Activated B cell treated with CpG ODN at 0.5 μM for 24 hours (primary cell): ENCODE measurements around the gene NOX5. TPM values are rescaled to one million over a fixed set of nuclear protein-coding genes. Genes with fewer than 3 reads are reported as not detected.

Experiments
- ATAC-seq: fragments of 200-7000 bp; cut with Tn5 transposase; one replicate; pipeline ENCODE4 v1.10.0; 2021; ENCODE audit warnings: low read depth, mild to moderate bottlenecking, moderate library complexity
- CTCF ChIA-PET: fragments of 350-600 bp; sonication (Branson Sonifier 250); formaldehyde crosslinking; loops from one replicate; lab custom pipeline; 2021; ENCODE audit warnings: antibody characterized with exemption; lab: Charles Lee
- POLR2A ChIA-PET: fragments of 350-600 bp; sonication (Branson Sonifier 250); formaldehyde crosslinking; loops from one replicate; lab custom pipeline; 2021; ENCODE audit warnings: antibody characterized with exemption; lab: Charles Lee
- DNase-seq: peaks from one replicate; pipeline ENCODE4 v3.0.0; 2022
- H3K27ac Mint-ChIP-seq: one replicate; pipeline ENCODE4 v1.8.0; 2020; ENCODE audit warnings: mixed read lengths
- H3K27me3 Mint-ChIP-seq: one replicate; pipeline ENCODE4 v1.8.0; 2021; ENCODE audit warnings: mixed read lengths
- H3K36me3 Mint-ChIP-seq: one replicate; pipeline ENCODE4 v1.8.0; 2021; ENCODE audit warnings: low read depth, mixed read lengths
- H3K4me1 Mint-ChIP-seq: one replicate; pipeline ENCODE4 v1.8.0; 2021; ENCODE audit warnings: mixed read lengths
- H3K4me3 Mint-ChIP-seq: one replicate; pipeline ENCODE4 v1.8.0; 2020; ENCODE audit warnings: mild to moderate bottlenecking, mixed read lengths
- H3K9me3 Mint-ChIP-seq: one replicate; pipeline ENCODE4 v1.8.0; 2020; ENCODE audit warnings: mixed read lengths
- intact Hi-C: fragments of 100-400 bp; cut with micrococcal nuclease; formaldehyde crosslinking; loops from one replicate; pipeline ENCODE4 v1.15.1; 2024
- total RNA-seq: library from RNA; stranded (reverse); gene quantifications from 2 replicates; pipeline ENCODE4 v1.2.3, GENCODE V29; 2022
- TF ChIP-seq, protein P1 (sequence below): fragments of 200-600 bp; IDR thresholded peaks from one replicate; pipeline ENCODE4 v1.8.0; 2022; ENCODE audit warnings: antibody characterized with exemption, mild to moderate bottlenecking

NOX5 gene
- total RNA-seq, 1 donor from 2014 or later: 0.09 TPM

DNA sequence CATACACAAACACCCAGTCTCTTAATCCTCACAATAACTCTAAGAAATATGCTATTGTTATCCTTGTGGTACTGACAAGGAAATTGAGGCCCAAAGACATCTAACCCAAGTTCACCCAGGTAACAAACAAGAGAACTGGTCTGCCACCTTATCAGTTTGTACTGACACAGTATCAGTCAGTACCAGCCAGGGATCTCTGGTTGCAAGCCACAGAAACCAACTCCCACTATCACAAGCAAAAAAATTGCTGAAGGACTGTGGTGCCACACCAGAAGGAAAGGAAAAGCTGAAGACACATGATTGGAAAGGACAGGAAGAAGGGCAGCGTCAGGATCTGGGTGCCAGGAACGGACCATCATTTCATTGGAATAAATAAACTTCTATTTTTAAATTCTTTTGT is 82.1 kb downstream of the NOX5 start:
- TF ChIP-seq, protein P1, sequence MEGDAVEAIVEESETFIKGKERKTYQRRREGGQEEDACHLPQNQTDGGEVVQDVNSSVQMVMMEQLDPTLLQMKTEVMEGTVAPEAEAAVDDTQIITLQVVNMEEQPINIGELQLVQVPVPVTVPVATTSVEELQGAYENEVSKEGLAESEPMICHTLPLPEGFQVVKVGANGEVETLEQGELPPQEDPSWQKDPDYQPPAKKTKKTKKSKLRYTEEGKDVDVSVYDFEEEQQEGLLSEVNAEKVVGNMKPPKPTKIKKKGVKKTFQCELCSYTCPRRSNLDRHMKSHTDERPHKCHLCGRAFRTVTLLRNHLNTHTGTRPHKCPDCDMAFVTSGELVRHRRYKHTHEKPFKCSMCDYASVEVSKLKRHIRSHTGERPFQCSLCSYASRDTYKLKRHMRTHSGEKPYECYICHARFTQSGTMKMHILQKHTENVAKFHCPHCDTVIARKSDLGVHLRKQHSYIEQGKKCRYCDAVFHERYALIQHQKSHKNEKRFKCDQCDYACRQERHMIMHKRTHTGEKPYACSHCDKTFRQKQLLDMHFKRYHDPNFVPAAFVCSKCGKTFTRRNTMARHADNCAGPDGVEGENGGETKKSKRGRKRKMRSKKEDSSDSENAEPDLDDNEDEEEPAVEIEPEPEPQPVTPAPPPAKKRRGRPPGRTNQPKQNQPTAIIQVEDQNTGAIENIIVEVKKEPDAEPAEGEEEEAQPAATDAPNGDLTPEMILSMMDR: no peak
- ChIA-PET CTCF (no interaction called here), POLR2A (no interaction called here)

DNA sequence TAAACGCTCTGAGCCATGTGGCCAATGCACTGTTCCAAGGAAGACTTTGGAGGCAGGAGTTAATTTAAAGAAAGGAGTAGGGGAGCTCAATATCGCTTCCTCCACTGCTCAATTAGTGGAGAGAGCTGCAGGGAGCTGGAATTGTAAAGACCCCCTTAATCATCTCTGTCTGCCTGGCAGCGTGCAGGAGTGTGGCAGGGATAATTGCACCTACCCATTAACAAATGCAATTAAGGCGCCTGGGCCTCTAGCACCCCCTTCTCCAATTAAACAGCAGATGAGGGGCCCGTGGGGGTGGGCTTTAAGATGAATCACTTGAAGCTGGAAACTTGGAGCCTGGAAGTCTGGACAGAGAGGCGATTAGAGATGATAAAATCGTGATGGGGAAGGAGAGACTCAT is 84.3 kb downstream of the NOX5 start:
- DNase-seq (no peak), ATAC-seq (no peak)
- Mint-ChIP-seq H3K27ac (no peak overlapping the region), H3K27me3 (peaks cover 4% of the 10 kb centered on the region), H3K36me3 (no peaks in the 10 kb centered on the region), H3K9me3 (no peaks in the 10 kb centered on the region), H3K4me3 (no peak overlapping the region), H3K4me1 (no peaks in the 10 kb centered on the region)
- TF ChIP-seq, protein P1: no peak
- ChIA-PET POLR2A (no interaction called here), CTCF (no interaction called here)
- intact Hi-C loops: no loop called here

More for the DNA sequence above, 82.1 kb downstream of the NOX5 start:
- Mint-ChIP-seq H3K4me3 (no peak overlapping the region), H3K9me3 (no peaks in the 10 kb centered on the region), H3K27ac (no peak overlapping the region), H3K4me1 (no peaks in the 10 kb centered on the region), H3K27me3 (peaks cover 6% of the 10 kb centered on the region), H3K36me3 (no peaks in the 10 kb centered on the region)
- no peak for DNase-seq
- intact Hi-C loops: no loop called here
- no peak for ATAC-seq

DNA sequence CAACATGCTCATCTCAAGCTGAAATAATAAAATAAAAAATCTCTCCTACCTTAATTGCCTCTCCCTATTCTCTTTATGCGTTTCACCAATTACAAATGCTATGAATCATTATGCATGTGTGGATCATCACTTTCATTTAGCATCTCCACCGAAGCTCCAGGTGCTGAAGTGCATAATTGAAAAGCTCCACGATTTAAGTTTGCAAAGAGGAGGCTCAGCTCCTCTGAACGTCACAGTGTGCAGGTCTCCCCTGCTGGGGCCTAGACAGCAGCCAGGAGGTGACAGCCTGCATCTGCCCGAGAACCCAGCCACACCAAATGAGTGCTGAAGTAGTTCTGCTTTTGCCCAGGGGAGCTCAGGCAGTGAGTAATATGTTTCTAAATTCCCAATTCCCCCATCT is 85.4 kb downstream of the NOX5 start:
- H3K4me3 Mint-ChIP-seq: no peak overlapping the region
- no peaks in the 10 kb centered on the region for H3K9me3 Mint-ChIP-seq
- POLR2A ChIA-PET: no interaction called here
- no peak overlapping the region for H3K27ac Mint-ChIP-seq
- ATAC-seq: no peak
- TF ChIP-seq, protein P1: no peak
- peaks cover 1% of the 10 kb centered on the region for H3K27me3 Mint-ChIP-seq
- no peaks in the 10 kb centered on the region for H3K4me1 Mint-ChIP-seq
- H3K36me3 Mint-ChIP-seq: no peaks in the 10 kb centered on the region
- CTCF ChIA-PET: no interaction called here
- intact Hi-C loops: no loop called here
- DNase-seq: no peak

DNA sequence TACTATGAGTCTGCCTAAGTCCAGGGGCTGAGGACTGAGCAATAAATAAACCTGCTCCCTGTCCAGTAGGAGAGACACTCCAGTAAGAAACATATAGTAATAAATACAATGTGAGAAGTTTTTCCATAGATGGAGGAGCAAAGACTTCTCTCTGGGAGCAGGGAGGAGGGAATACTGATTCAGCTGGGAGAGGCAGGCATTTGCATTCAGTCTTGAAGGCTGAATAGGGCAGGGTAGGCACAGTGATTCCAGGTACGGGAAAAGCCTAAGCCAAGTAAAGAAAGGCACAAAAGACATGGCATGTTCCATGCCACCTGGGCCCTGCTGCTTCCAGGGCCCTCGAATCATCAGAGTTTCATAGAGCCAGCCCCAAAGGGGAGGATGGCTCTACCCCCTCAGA is 86.3 kb downstream of the NOX5 start:
- H3K4me3 Mint-ChIP-seq: no peak overlapping the region
- H3K27me3 Mint-ChIP-seq: no peaks in the 10 kb centered on the region
- intact Hi-C loops: no loop called here
- ChIA-PET POLR2A (no interaction called here), CTCF (no interaction called here)
- H3K27ac Mint-ChIP-seq: no peak overlapping the region
- no peaks in the 10 kb centered on the region for H3K36me3 Mint-ChIP-seq
- H3K9me3 Mint-ChIP-seq: no peaks in the 10 kb centered on the region
- DNase-seq (no peak), ATAC-seq (no peak)
- TF ChIP-seq, protein P1: no peak
- no peaks in the 10 kb centered on the region for H3K4me1 Mint-ChIP-seq

DNA sequence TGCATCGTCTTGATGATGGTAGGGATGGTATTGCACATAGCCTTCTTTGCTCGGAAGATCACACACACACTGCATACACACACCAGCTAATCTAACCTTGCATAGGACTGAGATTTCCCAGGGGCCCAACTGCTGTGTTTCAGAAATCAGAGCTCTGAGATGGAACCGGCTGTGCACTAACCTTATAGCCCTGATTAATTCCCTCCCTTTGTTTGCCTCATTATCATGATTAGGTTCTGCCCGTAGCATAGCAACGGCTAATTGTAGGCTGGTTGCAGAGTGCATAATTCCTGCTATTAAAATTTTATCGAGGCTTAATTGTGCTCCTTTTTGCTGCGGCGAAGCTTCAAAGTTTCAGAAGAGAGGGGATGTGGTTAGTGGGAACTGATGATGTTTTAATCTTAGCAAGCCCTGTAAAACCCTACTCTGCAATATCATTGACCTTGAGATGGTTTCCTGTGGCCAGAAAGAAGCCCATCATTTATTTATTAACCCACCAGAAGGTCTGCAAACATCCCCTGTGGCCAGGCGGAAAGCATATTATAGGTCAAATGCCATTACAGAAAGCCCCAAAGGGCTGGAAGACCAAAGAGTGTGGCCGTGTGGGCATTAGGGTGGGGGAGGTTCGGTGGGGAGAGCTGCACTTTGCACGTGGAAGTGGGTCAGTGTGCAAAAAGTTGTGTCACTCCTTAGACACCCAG is 89.7 kb downstream of the NOX5 start:
- Mint-ChIP-seq H3K4me1 (no peaks in the 10 kb centered on the region), H3K36me3 (no peaks in the 10 kb centered on the region), H3K27me3 (peaks cover 2% of the 10 kb centered on the region), H3K4me3 (no peak overlapping the region), H3K9me3 (no peaks in the 10 kb centered on the region), H3K27ac (no peak overlapping the region)
- CTCF ChIA-PET: no interaction called here
- TF ChIP-seq, protein P1: no peak
- no peak for DNase-seq
- intact Hi-C loops: no loop called here
- ATAC-seq: no peak
- POLR2A ChIA-PET: no interaction called here
